Smooth muscle cell of the brain vasculature (primary cell): Measurements from ENCODE around the gene DLK1.

ENCODE experiments used
- DNase-seq: peaks from one replicate; pipeline ENCODE4 v3.0.0-alpha.2; 2012; ENCODE audit warnings: low read depth, low spot score

The DLK1 gene

DNA sequence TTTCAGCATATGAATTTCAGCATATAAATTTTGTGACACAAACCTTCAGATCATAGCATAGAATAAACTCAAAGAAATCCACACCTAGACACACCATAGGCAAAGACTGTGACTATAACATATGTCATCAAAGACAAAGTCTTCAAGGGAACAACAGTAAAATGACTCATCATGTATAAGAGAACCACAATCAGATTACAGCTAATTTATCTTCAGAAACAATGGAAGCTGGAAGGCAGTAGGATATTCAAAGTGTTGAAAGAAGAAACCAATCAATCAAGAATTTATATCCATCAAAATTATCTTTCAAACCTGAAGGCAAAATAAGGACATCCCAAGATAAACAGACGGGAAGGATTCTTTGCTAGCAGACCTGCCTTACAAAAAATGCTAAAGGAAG is 29.0 kb downstream of the DLK1 start:
- no peak for DNase-seq

DNA sequence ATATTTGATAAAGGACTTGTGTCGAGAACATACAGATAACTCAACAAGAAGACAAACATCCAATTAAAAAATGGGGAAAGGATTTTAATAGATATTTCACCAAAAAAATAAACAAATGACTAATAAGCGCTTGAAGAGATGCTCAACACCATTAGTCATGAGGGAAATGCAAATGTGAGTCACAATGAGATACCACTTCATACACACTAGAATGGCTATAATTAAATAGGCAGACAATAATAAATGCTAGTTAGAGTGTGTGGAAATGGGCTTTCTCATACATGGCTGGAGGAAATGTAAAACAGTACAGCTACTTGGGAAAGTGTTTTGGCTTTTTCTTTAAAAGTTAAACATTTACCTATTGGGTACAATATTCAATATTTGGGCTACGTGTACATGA is 34.8 kb downstream of the DLK1 start:
- no peak for DNase-seq

DNA sequence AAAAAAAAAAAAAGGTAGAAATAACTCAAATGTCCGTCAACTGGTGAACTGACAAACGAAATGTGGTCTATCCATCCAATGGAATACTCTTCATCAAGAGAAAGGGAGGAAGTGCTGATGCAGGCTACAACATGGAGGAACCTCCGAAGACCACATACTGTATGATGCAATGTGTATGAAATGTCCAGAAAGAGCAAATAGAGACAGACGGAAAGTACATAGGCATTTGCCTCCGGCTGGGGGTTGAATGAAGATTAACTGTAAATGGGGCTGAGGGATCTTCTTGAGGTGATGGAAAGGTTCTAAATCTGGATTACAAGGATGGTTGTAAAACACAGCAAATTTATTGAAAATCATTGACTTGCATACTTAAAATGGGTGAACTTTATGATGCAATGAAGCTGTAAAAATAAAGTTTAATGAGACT is 35.4 kb downstream of the DLK1 start:
- DNase-seq = no peak

DNA sequence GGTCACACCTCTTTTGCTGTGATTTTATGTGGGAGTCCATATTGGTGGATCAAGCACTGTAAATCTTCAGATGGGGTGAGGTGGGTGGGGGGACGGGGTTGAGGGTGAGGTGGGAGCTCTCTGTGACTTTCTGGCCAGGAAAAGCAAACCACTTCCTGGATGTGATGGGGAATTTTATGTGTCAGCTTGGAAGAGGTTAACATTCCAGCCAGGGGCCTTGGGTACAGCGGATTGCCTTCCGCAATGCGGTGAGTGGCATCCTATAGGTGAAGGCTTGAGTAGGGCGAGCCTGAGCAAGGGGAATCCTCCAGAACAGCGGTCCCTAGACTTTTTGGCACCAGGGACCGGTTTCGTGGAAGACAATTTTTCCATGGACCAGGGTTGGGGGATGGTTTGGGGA is 36.2 kb downstream of the DLK1 start:
- DNase-seq = no peak

DNA sequence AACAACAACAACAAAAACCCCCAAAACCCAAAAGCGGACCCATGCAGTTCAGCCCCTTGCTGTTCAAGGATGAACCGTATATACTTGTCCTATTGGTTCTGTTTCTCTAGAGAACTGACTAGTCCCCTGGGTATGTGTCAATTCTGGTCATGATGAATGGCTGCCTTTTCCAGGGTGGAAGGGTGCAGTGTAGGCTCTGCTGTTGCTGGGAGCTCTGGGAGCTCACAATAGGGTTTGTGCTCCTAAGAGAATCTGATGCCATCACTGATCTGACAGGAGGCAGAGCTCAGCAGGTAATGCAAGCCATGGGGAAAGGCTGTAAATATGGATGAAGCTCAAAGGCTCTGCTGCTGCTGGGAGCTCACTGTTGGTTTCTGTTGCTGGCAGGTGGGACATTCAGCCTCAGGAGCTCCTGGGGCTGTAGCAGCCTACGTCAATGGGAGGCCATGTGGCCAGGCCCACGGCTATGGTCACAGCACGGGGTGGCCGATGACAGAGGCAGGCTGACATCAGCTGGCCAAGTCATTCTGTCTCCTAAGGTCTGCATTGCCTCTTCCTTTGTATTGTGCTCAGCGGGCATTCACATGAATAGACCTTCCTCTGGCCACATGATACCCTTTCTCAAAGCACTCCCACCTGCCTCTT is 37.9 kb downstream of the DLK1 start:
- DNase-seq = no peak

DNA sequence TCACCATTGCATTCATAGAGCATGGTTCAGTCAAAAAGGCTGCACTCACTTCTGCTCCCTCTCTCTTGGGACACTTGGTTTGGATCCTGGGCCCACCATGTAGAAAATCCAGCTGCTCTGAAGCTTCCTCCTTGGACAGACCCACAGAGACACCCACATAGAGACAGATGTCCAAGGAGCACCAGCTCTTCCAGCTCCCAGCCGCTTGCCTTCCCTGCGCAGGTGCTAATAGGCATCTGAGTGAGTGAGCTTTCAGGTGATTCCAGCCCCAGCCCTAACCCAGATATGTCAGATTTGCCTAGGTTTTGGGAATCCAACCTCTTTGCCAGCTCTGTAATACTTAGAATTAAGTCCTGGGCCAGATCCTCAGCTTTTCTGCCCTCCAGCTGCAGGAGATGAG is 38.6 kb downstream of the DLK1 start:
- no peak for DNase-seq

DNA sequence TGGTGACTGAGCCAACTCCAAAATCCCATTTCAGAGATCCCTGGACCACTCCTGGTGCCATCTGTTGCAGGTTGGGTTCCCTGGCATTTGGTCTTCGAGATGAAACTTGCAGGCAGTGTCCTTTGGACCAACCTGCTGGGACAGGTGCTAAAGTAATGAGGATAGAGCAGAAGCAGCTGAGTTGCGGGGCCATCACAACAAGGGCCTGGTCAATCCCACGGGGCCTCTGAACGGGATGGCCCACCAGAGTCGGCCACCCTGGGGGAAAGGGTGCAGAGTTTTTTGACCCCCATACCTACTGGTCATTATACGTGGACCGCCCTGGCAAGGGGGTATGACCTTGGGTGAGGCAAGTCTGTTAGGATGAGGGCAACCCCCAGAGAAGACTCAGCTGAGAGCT is 39.3 kb downstream of the DLK1 start:
- DNase-seq = no peak

DNA sequence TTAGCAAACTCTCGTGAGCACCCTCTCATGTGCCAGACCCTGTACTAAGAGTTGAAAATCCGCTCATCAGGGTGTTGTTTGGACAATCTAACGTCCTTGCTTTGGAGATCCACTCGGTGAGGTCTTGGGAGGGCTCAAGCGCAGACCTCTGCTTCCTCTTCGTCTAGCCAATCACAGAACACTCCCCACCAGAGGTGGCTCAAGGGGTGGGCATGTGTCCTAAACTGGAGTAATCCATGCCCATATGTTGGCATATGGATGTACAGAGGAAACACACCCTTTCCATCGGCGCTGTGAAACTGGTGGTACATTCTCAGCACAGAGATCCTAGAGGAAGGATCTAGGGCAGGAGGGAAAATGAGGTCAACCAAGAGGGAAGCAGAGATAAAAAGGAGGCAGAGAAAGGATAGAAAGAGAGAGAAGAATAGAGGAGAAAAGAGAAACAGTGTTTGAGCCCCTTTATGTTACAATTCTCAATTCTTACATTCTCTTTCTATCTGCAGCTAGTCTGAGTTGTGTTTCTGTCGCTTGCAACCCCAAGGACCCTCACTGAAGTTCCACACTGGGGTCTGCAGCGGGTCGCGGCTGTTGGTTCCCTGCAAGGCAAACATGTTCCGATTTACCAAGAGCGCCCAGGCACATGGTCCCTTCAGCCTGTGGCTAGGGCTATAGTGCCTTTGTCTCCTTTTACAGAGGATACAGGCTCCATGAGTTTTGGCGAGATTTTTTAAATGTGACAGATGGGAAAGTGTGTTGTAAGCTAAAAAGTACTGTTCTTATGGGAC is 40.5 kb downstream of the DLK1 start:
- no peak for DNase-seq

DNA sequence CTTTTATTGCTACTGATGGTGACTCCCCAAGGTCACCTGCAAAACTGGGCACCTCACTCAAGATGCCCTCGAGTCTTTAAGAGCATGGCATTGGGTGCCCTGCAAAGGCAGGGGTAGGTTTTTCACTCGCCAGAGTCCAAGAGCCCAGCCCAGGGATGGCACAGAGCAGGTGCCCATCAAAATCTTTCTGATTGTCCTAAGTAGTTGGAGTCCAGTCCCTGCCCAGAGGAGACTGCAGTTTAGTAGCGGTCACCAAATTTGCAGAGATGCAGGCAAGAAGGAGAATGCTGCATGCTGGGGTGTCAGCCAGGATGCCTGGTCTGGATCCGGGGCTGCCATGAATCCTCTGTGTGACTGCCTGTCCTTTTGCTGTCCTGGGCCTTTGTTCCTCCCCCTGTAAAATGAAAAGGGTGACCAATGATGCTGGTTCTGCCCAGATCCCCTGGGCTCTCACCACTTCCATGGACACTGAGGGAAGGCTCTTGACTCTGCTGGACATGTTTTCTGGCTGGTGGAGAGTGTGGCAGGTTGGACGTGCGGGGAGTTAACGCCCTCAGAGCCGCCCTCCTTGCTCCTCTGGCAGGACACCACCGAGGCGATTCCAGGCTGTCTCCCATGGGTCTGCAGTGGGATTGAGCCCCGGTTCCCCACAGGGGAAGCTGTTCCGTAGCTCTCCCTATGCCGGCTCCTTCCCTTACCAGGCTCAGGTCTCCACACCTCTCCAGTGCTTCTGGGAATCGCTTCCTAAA is 41.3 kb downstream of the DLK1 start:
- no peak for DNase-seq

DNA sequence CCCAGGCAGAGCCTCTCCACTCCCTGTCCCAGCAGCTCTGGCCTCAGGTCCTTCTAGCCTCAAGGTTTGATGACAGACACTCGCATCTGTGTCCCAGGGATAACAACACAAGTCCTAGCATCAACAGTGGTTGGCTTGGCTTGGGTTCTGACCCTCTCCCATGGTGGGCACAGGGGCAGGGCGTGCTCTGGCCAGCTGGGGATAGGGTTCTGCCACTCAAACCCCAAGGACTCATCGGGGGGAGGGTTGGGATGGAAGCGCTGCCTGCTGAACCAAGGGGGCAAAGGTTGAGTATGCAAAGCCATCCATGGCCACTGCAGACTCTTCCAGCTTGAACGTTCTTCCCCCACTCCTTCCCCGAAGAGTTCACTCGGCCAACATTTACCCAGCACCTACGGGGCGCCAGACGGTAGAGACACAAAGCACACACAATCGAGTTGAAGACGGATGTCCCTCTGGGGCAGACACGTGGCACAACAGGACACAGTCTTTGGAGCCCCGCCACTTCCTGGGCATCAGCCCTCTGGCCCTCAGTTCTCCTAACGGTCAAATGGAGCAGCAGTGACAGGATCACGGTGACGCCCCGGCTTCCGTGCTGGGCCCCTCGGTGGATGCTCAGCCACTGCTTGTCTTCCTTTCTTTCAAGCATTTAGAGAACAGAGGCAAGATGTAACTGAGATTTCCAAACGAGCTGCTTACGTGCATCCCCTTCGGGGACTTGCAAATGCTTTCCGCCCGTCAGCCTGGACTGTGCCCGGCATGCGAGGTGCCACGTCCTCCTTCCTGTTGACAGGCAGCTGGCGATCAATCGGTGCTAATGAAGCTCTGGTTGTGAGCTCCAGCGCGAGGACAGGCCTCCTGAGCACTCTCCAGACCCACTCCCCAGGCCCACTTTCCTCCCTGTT is 42.6 kb downstream of the DLK1 start:
- no peak for DNase-seq

DNA sequence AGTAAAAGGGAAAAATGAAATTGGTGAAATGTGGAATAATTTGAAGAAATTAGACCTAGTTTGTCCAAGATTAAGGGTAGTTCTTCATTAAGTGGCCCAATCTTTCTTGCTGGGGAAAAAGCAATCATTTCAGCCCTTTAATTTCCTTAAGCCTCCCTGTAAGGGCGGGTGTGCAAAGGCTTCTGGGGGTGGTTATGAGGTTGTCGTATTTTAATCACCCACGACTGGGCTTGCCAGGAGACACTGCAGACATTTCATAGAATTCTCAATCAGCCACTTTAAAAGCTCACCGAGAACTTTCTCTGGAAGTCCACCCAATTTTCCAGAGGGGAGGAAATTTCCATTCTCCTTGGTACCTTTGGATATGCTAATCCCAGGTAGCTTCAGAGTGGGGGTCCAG is 43.4 kb downstream of the DLK1 start:
- DNase-seq = no peak

DNA sequence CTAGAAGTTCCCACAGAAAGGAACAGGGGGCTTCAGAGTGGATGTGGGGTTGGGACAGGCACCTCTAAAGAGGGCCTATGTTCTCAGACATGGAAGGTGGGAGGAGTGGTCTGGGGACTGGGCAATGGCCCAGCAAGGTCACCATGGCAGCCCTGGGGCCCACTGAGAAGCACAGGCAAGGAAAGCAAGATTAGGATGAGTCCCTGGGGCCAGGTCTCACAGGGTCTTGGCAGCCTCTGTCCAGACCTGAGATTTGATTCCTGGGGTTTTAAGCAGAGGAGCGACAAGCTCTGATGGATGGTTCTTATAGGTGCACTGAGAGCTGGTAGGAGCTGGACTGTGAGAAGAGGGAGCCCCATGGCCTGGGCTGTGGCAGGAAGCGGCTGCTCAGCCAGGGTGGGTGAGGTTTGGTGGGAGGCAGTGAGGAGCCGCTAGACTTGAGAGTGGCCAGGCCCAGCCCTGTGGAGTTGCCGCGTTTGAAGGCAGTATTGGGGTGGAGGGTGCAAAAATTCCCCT is 44.0 kb downstream of the DLK1 start:
- no peak for DNase-seq

DNA sequence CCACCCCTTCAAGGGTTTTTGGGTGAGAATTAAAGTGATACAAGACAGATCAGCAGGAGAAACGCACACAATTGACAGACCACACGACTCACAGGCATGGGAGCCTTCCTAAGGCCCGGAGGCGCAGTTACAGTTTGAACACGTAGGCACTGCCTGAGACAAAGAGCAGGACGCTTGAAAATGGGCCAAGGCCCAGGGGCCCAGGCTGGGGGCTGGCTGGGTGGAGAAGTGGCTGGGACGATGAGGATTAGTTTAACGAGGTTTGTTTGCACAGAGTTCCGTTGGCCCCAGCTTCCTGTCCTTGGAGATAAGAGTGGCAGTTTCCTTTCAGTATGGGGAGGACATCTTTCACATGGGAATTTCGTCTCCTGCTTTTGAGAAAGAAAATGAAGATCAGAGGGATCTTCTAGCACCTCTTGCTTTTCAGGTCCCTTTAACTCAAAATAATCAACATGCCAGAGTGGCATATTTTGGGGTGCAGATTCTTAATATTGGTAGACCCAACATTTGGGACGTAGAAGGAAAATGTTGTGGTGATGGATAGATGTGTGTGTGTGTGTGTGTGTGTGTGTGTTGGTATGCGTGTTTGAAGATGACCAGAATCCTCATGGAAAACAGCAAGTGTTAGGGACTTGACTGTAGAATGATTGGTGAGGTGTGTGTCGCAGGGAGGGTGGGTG is 44.6 kb downstream of the DLK1 start:
- no peak for DNase-seq

DNA sequence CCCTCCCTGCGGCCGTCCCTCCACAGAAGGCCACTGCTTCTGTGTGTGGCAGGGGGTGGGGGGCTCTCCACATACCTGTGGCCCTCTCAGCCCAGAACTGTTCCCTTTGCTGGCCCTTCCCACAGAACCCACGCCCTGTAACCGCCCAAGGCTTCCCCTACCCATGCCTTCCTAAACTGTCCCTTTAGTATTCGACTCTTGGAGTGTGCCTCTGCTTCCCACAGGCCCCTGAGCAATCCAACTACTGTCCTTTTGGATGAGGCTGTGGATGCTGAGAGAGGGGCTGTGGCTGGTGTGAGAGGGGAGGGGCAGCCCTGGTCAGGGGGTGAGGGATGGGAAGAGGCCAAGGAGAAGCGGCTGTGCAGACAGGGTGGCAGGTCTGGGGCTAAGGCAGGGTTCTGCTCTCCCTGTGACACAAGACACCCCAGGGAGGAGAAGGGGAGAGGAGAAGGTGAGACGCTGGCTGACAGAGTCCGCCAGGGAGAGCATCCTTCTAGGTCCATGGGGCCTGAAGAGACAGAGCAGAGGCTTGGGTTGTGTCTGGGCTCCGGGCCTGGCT is 46.0 kb downstream of the DLK1 start:
- no peak for DNase-seq

DNA sequence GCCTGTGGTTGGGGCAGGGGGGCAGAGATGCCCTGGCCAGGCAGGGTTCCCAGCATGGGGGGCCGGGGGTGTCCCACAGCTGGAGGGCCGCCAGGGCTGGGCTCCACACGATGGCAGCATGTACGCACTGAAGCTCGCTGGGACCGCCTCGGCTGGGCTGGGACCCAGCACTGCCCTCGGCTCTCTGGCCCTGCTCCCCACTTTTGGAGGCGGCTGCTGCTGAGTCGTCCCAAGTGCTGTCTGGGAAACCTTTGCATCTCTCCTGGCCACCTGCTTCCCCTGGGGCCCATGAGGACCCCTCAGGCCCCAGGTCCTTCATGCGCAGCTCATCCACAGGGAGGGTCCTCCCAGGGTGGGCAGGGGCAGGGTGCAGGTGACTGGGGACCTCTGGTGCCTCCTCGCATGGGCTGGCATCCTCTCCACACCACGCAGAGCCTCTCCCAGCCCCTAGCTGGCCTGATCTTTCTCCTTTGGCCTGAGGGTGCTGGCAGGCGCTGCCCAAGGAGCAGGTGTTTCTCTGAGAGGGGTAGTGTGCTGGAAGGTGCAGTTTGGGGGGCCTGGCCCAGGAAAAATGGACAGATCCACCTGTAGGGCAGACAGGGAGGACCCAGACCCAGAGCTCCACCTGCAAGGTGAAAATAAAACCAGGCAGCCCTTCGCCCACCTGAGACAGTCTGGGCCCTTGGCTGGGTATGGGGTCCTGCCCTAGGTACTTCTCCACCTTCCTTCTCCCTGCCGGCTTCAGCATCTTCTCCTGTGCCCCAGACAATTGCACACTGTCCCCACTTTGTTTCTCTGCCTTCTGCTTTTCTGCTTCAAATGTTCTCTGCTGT is 46.9 kb downstream of the DLK1 start:
- DNase-seq = no peak

DNA sequence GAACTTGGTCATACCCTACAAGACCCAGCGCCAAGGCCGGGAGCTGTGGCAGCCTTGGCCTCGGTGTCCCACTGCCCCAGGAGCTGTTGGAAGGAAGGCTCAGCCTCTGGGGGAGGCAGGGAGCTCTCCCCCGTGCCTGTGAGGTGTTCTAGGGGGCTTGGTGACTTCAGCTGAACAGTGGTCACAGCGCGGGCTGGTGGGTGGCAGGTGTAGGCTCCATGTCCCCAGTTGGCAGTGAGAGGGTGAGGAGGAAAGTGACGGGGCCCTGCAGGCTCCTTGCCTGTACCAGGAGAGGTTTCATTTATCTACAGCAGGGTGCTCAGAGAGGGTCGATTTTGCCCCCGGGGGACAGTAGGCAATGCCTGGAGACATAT is 47.5 kb downstream of the DLK1 start:
- DNase-seq = no peak

DNA sequence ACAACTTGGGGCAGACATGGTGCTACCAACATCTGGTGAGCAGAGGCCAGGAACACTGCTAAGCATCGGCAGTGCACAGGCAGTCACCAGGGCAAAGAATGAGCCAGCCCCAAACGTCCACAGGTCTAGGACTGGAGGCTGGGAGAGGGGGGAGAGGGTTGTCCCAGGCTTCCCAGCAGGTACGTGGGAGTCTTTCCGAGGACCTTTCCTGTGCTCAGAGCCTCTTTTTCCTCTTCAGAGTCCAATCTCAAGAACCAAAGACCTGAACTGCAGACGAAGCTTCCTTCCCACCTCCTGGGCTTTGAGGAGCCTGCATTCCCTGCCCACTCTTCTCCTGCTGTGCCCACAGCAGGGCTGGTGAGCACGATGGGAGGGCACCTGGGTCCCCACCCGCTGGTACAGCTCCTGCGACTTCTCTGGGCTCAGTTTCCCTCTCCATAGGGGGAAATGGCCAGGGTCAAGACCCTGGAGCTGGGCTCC is 48.7 kb downstream of the DLK1 start:
- DNase-seq = no peak

DNA sequence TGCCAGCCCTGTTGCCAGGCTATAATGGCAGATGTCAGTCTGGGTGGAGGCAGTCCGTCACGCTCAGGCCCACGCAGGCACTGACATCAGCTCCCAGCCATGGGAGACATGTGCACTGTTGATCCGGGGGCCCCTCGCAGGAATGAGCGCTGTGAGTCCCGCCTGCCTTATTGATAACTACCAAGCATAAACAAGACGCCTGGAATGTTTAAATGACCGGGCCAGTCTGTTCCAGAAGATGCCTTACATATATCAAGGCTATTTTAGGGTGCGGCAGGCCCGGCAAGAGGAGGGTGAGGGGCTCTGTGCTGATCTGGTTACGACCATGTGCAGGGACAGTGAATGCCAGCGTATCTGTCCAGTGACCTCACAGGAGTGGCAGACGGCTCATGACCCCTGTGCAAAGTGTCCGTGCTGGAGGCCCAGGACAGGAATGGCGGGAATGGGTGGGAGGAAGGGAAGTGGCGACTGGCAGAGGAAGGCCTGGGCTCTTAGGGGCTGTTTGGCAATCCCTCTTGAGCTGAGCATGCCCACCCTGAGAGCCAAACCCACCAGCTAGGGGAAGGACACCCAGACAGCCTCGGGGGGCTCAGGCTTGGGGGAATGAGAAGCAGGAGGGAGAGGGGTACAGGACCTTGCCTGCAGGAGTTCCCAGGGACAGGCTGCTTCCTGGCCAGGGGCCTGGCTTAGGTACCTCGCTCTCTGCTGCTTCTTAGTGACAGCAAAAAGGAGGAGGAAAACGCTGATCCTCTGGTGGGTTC is 49.3 kb downstream of the DLK1 start:
- no peak for DNase-seq
